ENCODE measurements around the gene C1orf174. TPM values are rescaled to one million over a fixed set of nuclear protein-coding genes. Genes with fewer than 3 reads are reported as not detected.

C1orf174 gene
- total RNA-seq, 1 donor from 2014 or later: 11.5 TPM

GRCh38 chr1:3893190-3893589, 6.9 kb downstream of the C1orf174 start:
- no peak for ATAC-seq

- ATAC-seq: no peak
Measured at GRCh38 chr1:3892748-3893147, 7.3 kb downstream of the C1orf174 start.

- ATAC-seq: no peak
Measured at GRCh38 chr1:3891329-3891865, 8.7 kb downstream of the C1orf174 start.

- no peak for ATAC-seq
Measured at GRCh38 chr1:3890389-3891328, 9.4 kb downstream of the C1orf174 start.

GRCh38 chr1:3889936-3890335, 10.1 kb downstream of the C1orf174 start:
- no peak for ATAC-seq

- no peak for ATAC-seq
Measured at GRCh38 chr1:3888301-3888700, 11.8 kb downstream of the C1orf174 start.

GRCh38 chr1:3886691-3887090, 13.4 kb downstream of the C1orf174 start:
- ATAC-seq: no peak

- ATAC-seq: no peak
Measured at GRCh38 chr1:3886106-3886670, 13.9 kb downstream of the C1orf174 start.

GRCh38 chr1:3885611-3886010, 14.5 kb downstream of the C1orf174 start:
- no peak for ATAC-seq

GRCh38 chr1:3884966-3885365, 15.1 kb downstream of the C1orf174 start:
- no peak for ATAC-seq

- no peak for ATAC-seq
Measured at GRCh38 chr1:3883194-3883925, 16.7 kb downstream of the C1orf174 start.

GRCh38 chr1:3881193-3881480, 18.9 kb downstream of the C1orf174 start:
- ATAC-seq: no peak

GRCh38 chr1:3880429-3881192, 19.5 kb downstream of the C1orf174 start:
- ATAC-seq: no peak

GRCh38 chr1:3879787-3880428, 20.2 kb downstream of the C1orf174 start:
- no peak for ATAC-seq

- no peak for ATAC-seq
Measured at GRCh38 chr1:3879099-3879498, 21.0 kb downstream of the C1orf174 start.

GRCh38 chr1:3876716-3877115, 23.4 kb downstream of the C1orf174 start:
- ATAC-seq: no peak

GRCh38 chr1:3874736-3875135, 25.3 kb downstream of the C1orf174 start:
- ATAC-seq: no peak

- no peak for ATAC-seq
Measured at GRCh38 chr1:3872546-3872945, 27.5 kb downstream of the C1orf174 start.

- ATAC-seq: no peak
Measured at GRCh38 chr1:3871451-3871805, 28.6 kb downstream of the C1orf174 start.

GRCh38 chr1:3869751-3870301, 30.2 kb downstream of the C1orf174 start:
- ATAC-seq: peak; percentile 16

- ATAC-seq: peak; percentile 52
Measured at GRCh38 chr1:3868464-3869006, 31.5 kb downstream of the C1orf174 start.

Measured in esophagus mucosa (tissue), 1 donor.